ES-I3 (cell line): Measurements from ENCODE around the gene ST6GALNAC3.

Experiments
- H3K36me3 ChIP-seq: 2 replicates; pipeline ENCODE4 v1.6.1; 2013; ENCODE audit warnings: mild to moderate bottlenecking, low read length, control low read depth, moderate library complexity; ENCODE audit not compliant: insufficient read depth
- H3K4me1 ChIP-seq: 2 replicates; pipeline ENCODE4 v1.6.1; 2013; ENCODE audit warnings: mild to moderate bottlenecking, control low read depth, low read length; ENCODE audit not compliant: insufficient read depth
- H3K9ac ChIP-seq: 2 replicates; pipeline ENCODE4 v1.6.1; 2013; ENCODE audit warnings: low read depth, mild to moderate bottlenecking, low read length, moderate library complexity
- H3K9me3 ChIP-seq: 2 replicates; pipeline ENCODE4 v1.6.1; 2013; ENCODE audit warnings: mild to moderate bottlenecking, low read length, moderate library complexity; ENCODE audit not compliant: control insufficient read depth, insufficient read depth

The ST6GALNAC3 gene

GRCh38 chr1:76576876-76577524, 502.5 kb downstream of the ST6GALNAC3 start:
- Histone ChIP-seq H3K9me3 (no peaks in the 10 kb centered on the region), H3K36me3 (no peaks in the 10 kb centered on the region), H3K4me1 (peaks cover 14% of the 10 kb centered on the region; the same call in 1 of the 2 replicates), H3K9ac (no peak overlapping the region)

- Histone ChIP-seq H3K9ac (no peak overlapping the region), H3K9me3 (no peaks in the 10 kb centered on the region), H3K4me1 (peaks cover 21% of the 10 kb centered on the region; the same call in 1 of the 2 replicates), H3K36me3 (no peaks in the 10 kb centered on the region)
These were observed 503.1 kb downstream of the ST6GALNAC3 start for GRCh38 chr1:76577525-76578185.

DNA sequence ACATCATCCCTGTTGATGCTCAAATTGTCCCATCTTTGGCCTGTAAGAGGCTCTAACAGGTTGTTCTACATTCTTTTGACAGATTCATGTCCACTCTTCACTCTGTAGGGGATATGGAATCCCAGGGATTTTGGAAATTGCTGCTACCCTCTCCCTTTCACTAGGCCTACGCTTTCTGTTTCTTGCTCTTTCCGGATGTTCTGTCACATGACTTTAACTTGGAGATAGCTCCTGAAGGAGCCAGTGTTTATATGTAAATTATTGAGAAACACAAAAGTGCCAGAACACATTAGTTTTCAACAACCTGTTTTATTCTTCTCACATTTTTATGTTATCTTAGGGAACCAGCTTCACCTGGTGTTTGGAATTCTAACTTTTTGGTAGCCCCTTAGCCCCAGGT, 505.7 kb downstream of the ST6GALNAC3 start:
- H3K9me3 ChIP-seq = no peaks in the 10 kb centered on the region
- no peak overlapping the region for H3K9ac ChIP-seq
- H3K4me1 ChIP-seq = peaks cover 36% of the 10 kb centered on the region; the same call in 1 of the 2 replicates
- H3K36me3 ChIP-seq = no peaks in the 10 kb centered on the region

- H3K36me3 ChIP-seq = no peaks in the 10 kb centered on the region
- H3K4me1 ChIP-seq = peaks cover 34% of the 10 kb centered on the region; the same call in 1 of the 2 replicates
- no peak overlapping the region for H3K9ac ChIP-seq
- H3K9me3 ChIP-seq = no peaks in the 10 kb centered on the region
These were observed 507.2 kb downstream of the ST6GALNAC3 start for GRCh38 chr1:76581712-76582111.

- Histone ChIP-seq H3K36me3 (no peaks in the 10 kb centered on the region), H3K9ac (no peak overlapping the region), H3K9me3 (no peaks in the 10 kb centered on the region), H3K4me1 (peaks cover 29% of the 10 kb centered on the region; the same call in 1 of the 2 replicates)
These were observed 508.8 kb downstream of the ST6GALNAC3 start for GRCh38 chr1:76583235-76583868.

DNA sequence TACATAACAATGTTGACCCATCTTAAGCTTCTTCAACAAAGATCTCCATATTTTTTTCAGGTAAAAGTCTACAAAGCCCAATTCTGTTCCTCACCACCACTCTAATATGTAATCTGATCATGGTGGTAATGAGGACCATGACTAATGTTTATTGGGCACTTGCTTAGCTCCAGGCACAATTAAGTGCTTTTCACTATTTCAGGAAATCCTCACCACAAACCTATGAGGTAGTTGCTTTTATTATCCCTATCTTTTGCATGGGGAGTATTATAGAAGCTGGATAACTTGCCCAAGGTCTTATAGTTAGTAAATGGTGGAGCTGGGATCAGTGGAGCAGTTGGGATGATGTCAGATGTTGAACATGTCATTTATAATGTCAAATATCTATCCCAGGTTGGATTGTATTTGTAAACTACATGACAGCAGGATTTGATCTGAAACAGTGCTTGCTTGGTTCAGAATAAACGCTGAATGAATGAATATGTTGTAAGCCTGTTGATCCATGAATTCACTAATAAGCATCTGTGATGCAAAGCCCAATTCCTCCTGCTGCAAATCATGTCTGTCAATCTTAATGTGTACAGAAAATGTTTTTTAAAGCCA, 509.4 kb downstream of the ST6GALNAC3 start:
- peaks cover 29% of the 10 kb centered on the region; the same call in 1 of the 2 replicates for H3K4me1 ChIP-seq
- H3K9ac ChIP-seq = no peak overlapping the region

GRCh38 chr1:76585980-76586674, 511.6 kb downstream of the ST6GALNAC3 start:
- Histone ChIP-seq H3K4me1 (peaks cover 23% of the 10 kb centered on the region; the same call in 1 of the 2 replicates), H3K9me3 (no peaks in the 10 kb centered on the region), H3K9ac (no peak overlapping the region), H3K36me3 (no peaks in the 10 kb centered on the region)

More for the DNA sequence above, 509.4 kb downstream of the ST6GALNAC3 start:
- Histone ChIP-seq H3K36me3 (no peaks in the 10 kb centered on the region), H3K9me3 (no peaks in the 10 kb centered on the region)

- Histone ChIP-seq H3K36me3 (no peaks in the 10 kb centered on the region), H3K4me1 (peaks cover 20% of the 10 kb centered on the region; the same call in 1 of the 2 replicates), H3K9me3 (no peaks in the 10 kb centered on the region), H3K9ac (no peak overlapping the region)
These were observed 512.7 kb downstream of the ST6GALNAC3 start for GRCh38 chr1:76587212-76587611.

DNA sequence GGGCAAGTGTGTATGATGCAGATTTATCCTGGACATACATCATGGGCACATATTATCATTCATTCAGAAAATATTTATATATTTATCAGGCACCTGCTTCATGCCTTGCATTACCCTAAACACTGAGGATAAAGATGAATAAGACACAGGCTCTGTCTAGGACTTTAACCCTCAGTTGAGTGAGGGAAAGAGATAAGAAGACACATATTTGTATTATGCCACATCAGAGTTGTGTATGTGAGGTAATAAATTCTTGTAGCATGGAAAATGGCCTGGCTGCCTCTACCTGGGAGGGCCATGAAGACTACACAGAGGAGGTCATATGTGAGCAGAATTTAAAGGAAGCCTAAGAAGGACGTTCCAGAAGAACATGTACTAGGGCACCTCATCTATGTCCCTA, 516.9 kb downstream of the ST6GALNAC3 start:
- H3K9me3 ChIP-seq = peaks cover 8% of the 10 kb centered on the region
- H3K36me3 ChIP-seq = no peaks in the 10 kb centered on the region; the same call in 1 of the 2 replicates
- H3K9ac ChIP-seq = no peak overlapping the region
- no peaks in the 10 kb centered on the region for H3K4me1 ChIP-seq

DNA sequence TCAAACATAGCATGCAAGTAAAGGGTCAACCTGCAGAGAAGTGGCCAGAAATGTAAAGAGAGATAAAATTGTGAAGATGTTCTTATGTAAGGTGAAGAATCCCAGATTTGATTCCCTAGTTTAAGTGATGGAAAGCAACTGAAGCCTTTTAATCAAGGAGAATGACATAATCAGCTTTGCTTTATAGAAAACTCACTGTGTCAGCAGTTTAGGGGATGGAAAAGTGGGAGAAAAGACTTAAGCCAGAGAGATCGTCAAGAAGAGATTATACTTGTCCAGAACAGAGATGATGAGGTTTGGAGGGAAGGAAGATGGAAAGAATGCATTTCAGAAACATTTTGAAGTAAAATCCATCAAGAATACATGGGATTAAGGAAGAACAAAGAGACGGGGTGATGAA, 517.4 kb downstream of the ST6GALNAC3 start:
- H3K9ac ChIP-seq = no peak overlapping the region
- no peaks in the 10 kb centered on the region for H3K4me1 ChIP-seq
- no peaks in the 10 kb centered on the region; the same call in 1 of the 2 replicates for H3K36me3 ChIP-seq
- H3K9me3 ChIP-seq = peaks cover 8% of the 10 kb centered on the region

- Histone ChIP-seq H3K9ac (no peak overlapping the region), H3K36me3 (no peaks in the 10 kb centered on the region; the same call in 1 of the 2 replicates), H3K9me3 (peaks cover 8% of the 10 kb centered on the region), H3K4me1 (no peaks in the 10 kb centered on the region)
These were observed 518.6 kb downstream of the ST6GALNAC3 start for GRCh38 chr1:76593141-76593540.

- no peaks in the 10 kb centered on the region for H3K4me1 ChIP-seq
- H3K9ac ChIP-seq = no peak overlapping the region
- no peaks in the 10 kb centered on the region; the same call in 1 of the 2 replicates for H3K36me3 ChIP-seq
- H3K9me3 ChIP-seq = peaks cover 8% of the 10 kb centered on the region
These were observed 519.1 kb downstream of the ST6GALNAC3 start for GRCh38 chr1:76593618-76594017.

DNA sequence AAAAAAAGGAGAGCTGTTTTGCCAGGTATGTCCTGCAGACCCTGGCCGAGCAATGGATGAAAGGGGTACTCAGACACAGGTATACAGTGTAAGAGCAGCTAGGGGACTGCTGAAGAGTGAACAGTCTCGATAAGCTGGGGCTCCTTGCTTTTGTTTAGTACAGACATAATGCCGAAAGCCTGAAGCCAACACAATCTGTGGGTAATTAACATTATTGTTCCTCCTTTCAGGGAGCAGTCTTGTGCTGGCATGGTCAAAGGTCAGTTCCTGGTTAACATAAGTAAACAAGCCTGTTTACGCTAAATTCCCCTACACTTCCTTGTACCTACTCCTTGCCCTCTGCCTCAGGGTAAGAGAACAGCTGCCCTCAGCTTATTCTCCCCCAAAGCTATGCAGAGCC, 520.5 kb downstream of the ST6GALNAC3 start:
- peaks cover 8% of the 10 kb centered on the region for H3K9me3 ChIP-seq
- H3K4me1 ChIP-seq = no peaks in the 10 kb centered on the region
- H3K9ac ChIP-seq = no peak overlapping the region
- no peaks in the 10 kb centered on the region; the same call in 1 of the 2 replicates for H3K36me3 ChIP-seq

GRCh38 chr1:76601465-76601864, 526.9 kb downstream of the ST6GALNAC3 start:
- H3K36me3 ChIP-seq = no peaks in the 10 kb centered on the region
- H3K9ac ChIP-seq = no peak overlapping the region
- H3K9me3 ChIP-seq = no peaks in the 10 kb centered on the region
- peaks cover 10% of the 10 kb centered on the region; the same call in 1 of the 2 replicates for H3K4me1 ChIP-seq
